ENCODE measurements around the gene KIAA0825. TPM values are rescaled to one million over a fixed set of nuclear protein-coding genes. Genes with fewer than 3 reads are reported as not detected.
A peak's percentile ranks its signal among the peaks of the same experiment; 100 is the strongest.

Gene KIAA0825
- total RNA-seq, 6 experiments from 2014 or later, result 1.3 to 2.8 (median 1.7) TPM

- DNase-seq, result no peak
- H3K9me3 Mint-ChIP-seq, result peaks cover 7% of the 10 kb centered on the region; the same call in 1 of the 2 replicates
- H3K4me3 Mint-ChIP-seq, result no peak overlapping the region
- H3K27me3 Mint-ChIP-seq (ENCODE audit: insufficient read depth), result no peaks in the 10 kb centered on the region
- H3K36me3 Mint-ChIP-seq (ENCODE audit: low read depth), result no peaks in the 10 kb centered on the region
- H3K4me1 Mint-ChIP-seq (ENCODE audit: low read depth), result peaks cover 12% of the 10 kb centered on the region
- H3K27ac Mint-ChIP-seq, result no peak overlapping the region
- TF ChIP-seq CTCF (IDR thresholded peaks at IDR 0.05), result no peak
These were observed 425.6 kb downstream of the KIAA0825 start for GRCh38 chr5:94192658-94193391.

GRCh38 chr5:94191604-94192003, 426.8 kb downstream of the KIAA0825 start:
- Mint-ChIP-seq H3K9me3 (no peaks in the 10 kb centered on the region), H3K4me1 (ENCODE audit: low read depth) (peaks cover under 1% of the 10 kb centered on the region; the same call in 1 of the 2 replicates), H3K27me3 (ENCODE audit: insufficient read depth) (no peaks in the 10 kb centered on the region; the same call in 1 of the 2 replicates), H3K36me3 (ENCODE audit: low read depth) (no peaks in the 10 kb centered on the region), H3K27ac (no peak overlapping the region), H3K4me3 (no peak overlapping the region)
- DNase-seq, result no peak
- no peak for TF ChIP-seq CTCF (IDR thresholded peaks at IDR 0.05)

- Mint-ChIP-seq H3K36me3 (ENCODE audit: low read depth) (no peaks in the 10 kb centered on the region), H3K4me3 (no peak overlapping the region), H3K9me3 (no peaks in the 10 kb centered on the region), H3K4me1 (ENCODE audit: low read depth) (no peaks in the 10 kb centered on the region), H3K27me3 (ENCODE audit: insufficient read depth) (no peaks in the 10 kb centered on the region; the same call in 1 of the 2 replicates), H3K27ac (no peak overlapping the region)
- DNase-seq, result no peak
- no peak for TF ChIP-seq CTCF (IDR thresholded peaks at IDR 0.05)
These were observed 429.7 kb downstream of the KIAA0825 start for GRCh38 chr5:94188725-94189124.

- no peaks in the 10 kb centered on the region for H3K9me3 Mint-ChIP-seq
These were observed 433.5 kb downstream of the KIAA0825 start for GRCh38 chr5:94184870-94185269.

GRCh38 chr5:94181895-94182294, 436.5 kb downstream of the KIAA0825 start:
- peak; percentile 28 for DNase-seq
- peak; percentile 22; the same call in 1 of the 2 replicates for TF ChIP-seq CTCF (IDR thresholded peaks at IDR 0.05)
- H3K4me3 Mint-ChIP-seq, result no peak overlapping the region
- no peak overlapping the region for H3K27ac Mint-ChIP-seq
- no peaks in the 10 kb centered on the region for H3K36me3 Mint-ChIP-seq (ENCODE audit: low read depth)
- no peaks in the 10 kb centered on the region; the same call in none of the 2 replicates for H3K27me3 Mint-ChIP-seq (ENCODE audit: insufficient read depth)
- peaks cover 17% of the 10 kb centered on the region for H3K4me1 Mint-ChIP-seq (ENCODE audit: low read depth)
- no peaks in the 10 kb centered on the region for H3K9me3 Mint-ChIP-seq

More at GRCh38 chr5:94184870-94185269, 433.5 kb downstream of the KIAA0825 start:
- H3K27me3 Mint-ChIP-seq (ENCODE audit: insufficient read depth), result no peaks in the 10 kb centered on the region; the same call in none of the 2 replicates
- no peak for DNase-seq
- no peaks in the 10 kb centered on the region for H3K36me3 Mint-ChIP-seq (ENCODE audit: low read depth)
- no peak overlapping the region for H3K27ac Mint-ChIP-seq
- peaks cover 5% of the 10 kb centered on the region; the same call in 1 of the 2 replicates for H3K4me1 Mint-ChIP-seq (ENCODE audit: low read depth)
- no peak overlapping the region for H3K4me3 Mint-ChIP-seq
- TF ChIP-seq CTCF (IDR thresholded peaks at IDR 0.05), result no peak
